Measurements from ENCODE around the gene KLHL5. TPM values are rescaled to one million over a fixed set of nuclear protein-coding genes. Genes with fewer than 3 reads are reported as not detected.

KLHL5 gene
- total and polyA plus RNA-seq, 4 donors = 14.2 to 65.4 (median 25.6) TPM

- no peak for DNase-seq (ENCODE audit: low spot score)
- H3K27ac ChIP-seq (ENCODE audit: low read depth in 1 of 2, low read length in 2 of 2) = no peak overlapping the region
- WGBS = 97% methylated on average over 3 of the region's 3 CpGs
Observed at GRCh38 chr4:39039108-39039507, 22.9 kb upstream of the KLHL5 start.

DNA sequence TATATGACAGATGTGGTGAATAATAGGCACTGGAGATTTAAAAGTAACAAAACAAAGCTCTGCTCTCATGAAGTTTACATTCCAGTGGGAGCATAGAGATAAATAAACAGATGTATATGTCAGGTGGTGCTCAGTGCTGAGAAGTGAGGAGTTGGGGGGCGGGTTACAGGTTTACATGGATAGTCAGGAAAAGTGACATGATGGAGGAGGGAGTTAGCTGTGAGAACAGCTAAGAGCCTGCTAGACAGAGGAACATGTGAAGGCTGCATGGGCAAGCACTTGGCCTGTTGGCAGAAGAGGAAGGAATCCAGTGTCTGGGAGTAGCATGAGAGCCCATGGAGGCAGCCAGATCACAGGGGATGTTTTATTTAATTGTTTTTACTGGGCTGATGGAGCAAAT, 19.7 kb upstream of the KLHL5 start:
- Histone ChIP-seq H3K9me3 (ENCODE audit: control insufficient read depth in 4 of 4, low read length in 3 of 4) (no peaks in the 10 kb centered on the region), H3K4me3 (ENCODE audit: low read depth in 1 of 3, low read length in 3 of 3) (no peak overlapping the region), H3K4me1 (ENCODE audit: control insufficient read depth in 4 of 4, insufficient read depth in 4 of 4, low read length in 3 of 4) (peaks cover 5 to 22% (median 17%) of the 10 kb centered on the region in 4 donors), H3K9ac (ENCODE audit: low read depth in 1 of 2, low read length in 2 of 2) (no peak overlapping the region), H3K36me3 (ENCODE audit: control insufficient read depth in 4 of 4, insufficient read depth in 3 of 4, low read depth in 1 of 4, low read length in 3 of 4) (no peaks in the 10 kb centered on the region), H3K27me3 (ENCODE audit: control insufficient read depth in 4 of 4, insufficient read depth in 4 of 4, low read length in 3 of 4) (no peaks in the 10 kb centered on the region), H3K27ac (ENCODE audit: low read depth in 1 of 2, low read length in 2 of 2) (no peak overlapping the region)
- WGBS = 99% methylated on average over 1 of the region's 1 CpG
- no peak for DNase-seq (ENCODE audit: low spot score)
- TF ChIP-seq HNF4A (conservative IDR thresholded peaks at IDR 0.05) = no peak
- TF ChIP-seq ZBTB33 (IDR thresholded peaks at IDR 0.05) = no peak
- no peak for TF ChIP-seq YY1 (IDR thresholded peaks at IDR 0.05)
- no peak for TF ChIP-seq RAD21 (IDR thresholded peaks at IDR 0.05)
- no peak for TF ChIP-seq FOXA1 (IDR thresholded peaks at IDR 0.05)
- TF ChIP-seq, protein P1, sequence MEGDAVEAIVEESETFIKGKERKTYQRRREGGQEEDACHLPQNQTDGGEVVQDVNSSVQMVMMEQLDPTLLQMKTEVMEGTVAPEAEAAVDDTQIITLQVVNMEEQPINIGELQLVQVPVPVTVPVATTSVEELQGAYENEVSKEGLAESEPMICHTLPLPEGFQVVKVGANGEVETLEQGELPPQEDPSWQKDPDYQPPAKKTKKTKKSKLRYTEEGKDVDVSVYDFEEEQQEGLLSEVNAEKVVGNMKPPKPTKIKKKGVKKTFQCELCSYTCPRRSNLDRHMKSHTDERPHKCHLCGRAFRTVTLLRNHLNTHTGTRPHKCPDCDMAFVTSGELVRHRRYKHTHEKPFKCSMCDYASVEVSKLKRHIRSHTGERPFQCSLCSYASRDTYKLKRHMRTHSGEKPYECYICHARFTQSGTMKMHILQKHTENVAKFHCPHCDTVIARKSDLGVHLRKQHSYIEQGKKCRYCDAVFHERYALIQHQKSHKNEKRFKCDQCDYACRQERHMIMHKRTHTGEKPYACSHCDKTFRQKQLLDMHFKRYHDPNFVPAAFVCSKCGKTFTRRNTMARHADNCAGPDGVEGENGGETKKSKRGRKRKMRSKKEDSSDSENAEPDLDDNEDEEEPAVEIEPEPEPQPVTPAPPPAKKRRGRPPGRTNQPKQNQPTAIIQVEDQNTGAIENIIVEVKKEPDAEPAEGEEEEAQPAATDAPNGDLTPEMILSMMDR (IDR thresholded peaks at IDR 0.05; ENCODE audit: low read depth, low read length, missing input control) = no peak
- TF ChIP-seq SP1 (IDR thresholded peaks at IDR 0.05) = no peak
- no peak for TF ChIP-seq GABPA (IDR thresholded peaks at IDR 0.05 in 1 of 2, conservative IDR thresholded peaks at IDR 0.05 in 1 of 2)
- TF ChIP-seq RXRA (IDR thresholded peaks at IDR 0.05) = no peak

More at GRCh38 chr4:39039108-39039507, 22.9 kb upstream of the KLHL5 start:
- H3K27me3 ChIP-seq (ENCODE audit: control insufficient read depth in 4 of 4, insufficient read depth in 4 of 4, low read length in 3 of 4) = no peaks in the 10 kb centered on the region
- H3K36me3 ChIP-seq (ENCODE audit: control insufficient read depth in 4 of 4, insufficient read depth in 3 of 4, low read depth in 1 of 4, low read length in 3 of 4) = no peaks in the 10 kb centered on the region
- H3K4me1 ChIP-seq (ENCODE audit: control insufficient read depth in 4 of 4, insufficient read depth in 4 of 4, low read length in 3 of 4) = peaks cover 2 to 10% (median 9%) of the 10 kb centered on the region in 4 donors
- no peak overlapping the region for H3K9ac ChIP-seq (ENCODE audit: low read depth in 1 of 2, low read length in 2 of 2)
- TF ChIP-seq GABPA (IDR thresholded peaks at IDR 0.05 in 1 of 2, conservative IDR thresholded peaks at IDR 0.05 in 1 of 2) = no peak
- no peak for TF ChIP-seq FOXA2 (IDR thresholded peaks at IDR 0.05)
- no peak for TF ChIP-seq NR2F2 (IDR thresholded peaks at IDR 0.05)
- TF ChIP-seq, protein P2, sequence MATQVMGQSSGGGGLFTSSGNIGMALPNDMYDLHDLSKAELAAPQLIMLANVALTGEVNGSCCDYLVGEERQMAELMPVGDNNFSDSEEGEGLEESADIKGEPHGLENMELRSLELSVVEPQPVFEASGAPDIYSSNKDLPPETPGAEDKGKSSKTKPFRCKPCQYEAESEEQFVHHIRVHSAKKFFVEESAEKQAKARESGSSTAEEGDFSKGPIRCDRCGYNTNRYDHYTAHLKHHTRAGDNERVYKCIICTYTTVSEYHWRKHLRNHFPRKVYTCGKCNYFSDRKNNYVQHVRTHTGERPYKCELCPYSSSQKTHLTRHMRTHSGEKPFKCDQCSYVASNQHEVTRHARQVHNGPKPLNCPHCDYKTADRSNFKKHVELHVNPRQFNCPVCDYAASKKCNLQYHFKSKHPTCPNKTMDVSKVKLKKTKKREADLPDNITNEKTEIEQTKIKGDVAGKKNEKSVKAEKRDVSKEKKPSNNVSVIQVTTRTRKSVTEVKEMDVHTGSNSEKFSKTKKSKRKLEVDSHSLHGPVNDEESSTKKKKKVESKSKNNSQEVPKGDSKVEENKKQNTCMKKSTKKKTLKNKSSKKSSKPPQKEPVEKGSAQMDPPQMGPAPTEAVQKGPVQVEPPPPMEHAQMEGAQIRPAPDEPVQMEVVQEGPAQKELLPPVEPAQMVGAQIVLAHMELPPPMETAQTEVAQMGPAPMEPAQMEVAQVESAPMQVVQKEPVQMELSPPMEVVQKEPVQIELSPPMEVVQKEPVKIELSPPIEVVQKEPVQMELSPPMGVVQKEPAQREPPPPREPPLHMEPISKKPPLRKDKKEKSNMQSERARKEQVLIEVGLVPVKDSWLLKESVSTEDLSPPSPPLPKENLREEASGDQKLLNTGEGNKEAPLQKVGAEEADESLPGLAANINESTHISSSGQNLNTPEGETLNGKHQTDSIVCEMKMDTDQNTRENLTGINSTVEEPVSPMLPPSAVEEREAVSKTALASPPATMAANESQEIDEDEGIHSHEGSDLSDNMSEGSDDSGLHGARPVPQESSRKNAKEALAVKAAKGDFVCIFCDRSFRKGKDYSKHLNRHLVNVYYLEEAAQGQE (IDR thresholded peaks at IDR 0.05) = no peak
- no peak for TF ChIP-seq ZBTB33 (IDR thresholded peaks at IDR 0.05)
- TF ChIP-seq JUND (IDR thresholded peaks at IDR 0.05) = no peak
- no peak for TF ChIP-seq YY1 (IDR thresholded peaks at IDR 0.05)
- TF ChIP-seq, protein P3, sequence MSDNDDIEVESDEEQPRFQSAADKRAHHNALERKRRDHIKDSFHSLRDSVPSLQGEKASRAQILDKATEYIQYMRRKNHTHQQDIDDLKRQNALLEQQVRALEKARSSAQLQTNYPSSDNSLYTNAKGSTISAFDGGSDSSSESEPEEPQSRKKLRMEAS (IDR thresholded peaks at IDR 0.05) = no peak
- TF ChIP-seq, protein P1 (IDR thresholded peaks at IDR 0.05; ENCODE audit: low read depth, low read length, missing input control) = no peak
- no peak for TF ChIP-seq HNF4G (IDR thresholded peaks at IDR 0.05)
- TF ChIP-seq RXRA (IDR thresholded peaks at IDR 0.05) = no peak
- no peak overlapping the region for H3K4me3 ChIP-seq (ENCODE audit: low read depth in 1 of 3, low read length in 3 of 3)
- no peaks in the 10 kb centered on the region for H3K9me3 ChIP-seq (ENCODE audit: control insufficient read depth in 4 of 4, low read length in 3 of 4)
